ENCODE data around the gene UBE2U.
A peak's percentile ranks its signal among the peaks of the same experiment; 100 is the strongest.
"Not testable (repeated sequence)": the region's sequence is repeated elsewhere in the genome, so short reads cannot be mapped to it uniquely, and the experiment has no call there.

The UBE2U gene

GRCh38 chr1:64220241-64220640, 16.8 kb downstream of the UBE2U start:
- Histone ChIP-seq H3K4me2 (no peak overlapping the region), H2AFZ (ENCODE audit: low read depth) (no peak overlapping the region), H3K4me3 (IDR thresholded peaks at IDR 0.05; ENCODE audit: insufficient read depth, low read depth, low read length) (no peak overlapping the region), H3K36me3 (ENCODE audit: insufficient read depth) (no peaks in the 10 kb centered on the region), H3K27ac (no peak overlapping the region), H3K27me3 (ENCODE audit: insufficient read depth, low read depth) (no peaks in the 10 kb centered on the region), H3K4me1 (ENCODE audit: low read depth, poor library complexity, severe bottlenecking) (peaks cover 26% of the 10 kb centered on the region), H4K20me1 (ENCODE audit: insufficient read depth) (no peaks in the 10 kb centered on the region), H3K9ac (no peak overlapping the region), H3K79me2 (ENCODE audit: insufficient read depth, low read depth) (no peaks in the 10 kb centered on the region)
- TF ChIP-seq, protein P1, sequence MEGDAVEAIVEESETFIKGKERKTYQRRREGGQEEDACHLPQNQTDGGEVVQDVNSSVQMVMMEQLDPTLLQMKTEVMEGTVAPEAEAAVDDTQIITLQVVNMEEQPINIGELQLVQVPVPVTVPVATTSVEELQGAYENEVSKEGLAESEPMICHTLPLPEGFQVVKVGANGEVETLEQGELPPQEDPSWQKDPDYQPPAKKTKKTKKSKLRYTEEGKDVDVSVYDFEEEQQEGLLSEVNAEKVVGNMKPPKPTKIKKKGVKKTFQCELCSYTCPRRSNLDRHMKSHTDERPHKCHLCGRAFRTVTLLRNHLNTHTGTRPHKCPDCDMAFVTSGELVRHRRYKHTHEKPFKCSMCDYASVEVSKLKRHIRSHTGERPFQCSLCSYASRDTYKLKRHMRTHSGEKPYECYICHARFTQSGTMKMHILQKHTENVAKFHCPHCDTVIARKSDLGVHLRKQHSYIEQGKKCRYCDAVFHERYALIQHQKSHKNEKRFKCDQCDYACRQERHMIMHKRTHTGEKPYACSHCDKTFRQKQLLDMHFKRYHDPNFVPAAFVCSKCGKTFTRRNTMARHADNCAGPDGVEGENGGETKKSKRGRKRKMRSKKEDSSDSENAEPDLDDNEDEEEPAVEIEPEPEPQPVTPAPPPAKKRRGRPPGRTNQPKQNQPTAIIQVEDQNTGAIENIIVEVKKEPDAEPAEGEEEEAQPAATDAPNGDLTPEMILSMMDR (conservative IDR thresholded peaks at IDR 0.05; ENCODE audit: low read depth, low read length): no peak

- no peaks in the 10 kb centered on the region for H3K27me3 ChIP-seq (ENCODE audit: insufficient read depth, low read depth)
- peak overlapping the region; percentile 75 for H3K4me2 ChIP-seq
- H3K36me3 ChIP-seq (ENCODE audit: insufficient read depth): no peaks in the 10 kb centered on the region; the same call in 1 of the 2 replicates
- H3K9ac ChIP-seq: no peak overlapping the region
- TF ChIP-seq, protein P1 (conservative IDR thresholded peaks at IDR 0.05; ENCODE audit: low read depth, low read length): no peak
- H4K20me1 ChIP-seq (ENCODE audit: insufficient read depth): no peaks in the 10 kb centered on the region
- peak overlapping the region; percentile 18; the same call in 1 of the 2 replicates for H3K27ac ChIP-seq
- H3K4me3 ChIP-seq (IDR thresholded peaks at IDR 0.05; ENCODE audit: insufficient read depth, low read depth, low read length): no peak overlapping the region
- H3K4me1 ChIP-seq (ENCODE audit: low read depth, poor library complexity, severe bottlenecking): peaks cover 26% of the 10 kb centered on the region
- no peak overlapping the region for H2AFZ ChIP-seq (ENCODE audit: low read depth)
- no peaks in the 10 kb centered on the region for H3K79me2 ChIP-seq (ENCODE audit: insufficient read depth, low read depth)
These were observed 20.1 kb downstream of the UBE2U start for GRCh38 chr1:64223329-64224151.

DNA sequence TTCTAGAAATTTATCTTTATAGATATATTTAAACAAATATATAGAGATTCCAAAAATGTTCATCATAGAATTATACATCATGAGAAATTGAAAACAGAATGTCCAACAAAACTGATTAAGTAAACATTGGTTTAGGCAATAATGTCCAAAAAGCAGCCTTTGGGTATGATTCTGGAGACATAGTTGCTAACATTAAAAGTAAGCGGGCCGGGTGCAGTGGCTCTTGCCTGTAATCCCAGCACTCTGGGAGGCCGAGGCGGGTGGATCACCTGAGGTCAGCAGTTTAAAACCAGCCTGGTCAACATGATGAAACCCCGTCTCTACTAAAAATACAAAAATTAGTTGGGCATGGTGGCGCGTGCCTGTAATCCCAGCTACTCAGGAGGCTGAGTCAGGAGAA, 20.8 kb downstream of the UBE2U start:
- not testable (repeated sequence) for H3K4me3 ChIP-seq (IDR thresholded peaks at IDR 0.05; ENCODE audit: insufficient read depth, low read depth, low read length); H3K9ac ChIP-seq; H3K27ac ChIP-seq; H4K20me1 ChIP-seq (ENCODE audit: insufficient read depth); H3K79me2 ChIP-seq (ENCODE audit: insufficient read depth, low read depth); H2AFZ ChIP-seq (ENCODE audit: low read depth); H3K36me3 ChIP-seq (ENCODE audit: insufficient read depth); H3K27me3 ChIP-seq (ENCODE audit: insufficient read depth, low read depth)
- H3K4me1 ChIP-seq (ENCODE audit: low read depth, poor library complexity, severe bottlenecking): peaks cover 26% of the 10 kb centered on the region
- peak overlapping the region; percentile 75; the same call in 1 of the 2 replicates for H3K4me2 ChIP-seq

DNA sequence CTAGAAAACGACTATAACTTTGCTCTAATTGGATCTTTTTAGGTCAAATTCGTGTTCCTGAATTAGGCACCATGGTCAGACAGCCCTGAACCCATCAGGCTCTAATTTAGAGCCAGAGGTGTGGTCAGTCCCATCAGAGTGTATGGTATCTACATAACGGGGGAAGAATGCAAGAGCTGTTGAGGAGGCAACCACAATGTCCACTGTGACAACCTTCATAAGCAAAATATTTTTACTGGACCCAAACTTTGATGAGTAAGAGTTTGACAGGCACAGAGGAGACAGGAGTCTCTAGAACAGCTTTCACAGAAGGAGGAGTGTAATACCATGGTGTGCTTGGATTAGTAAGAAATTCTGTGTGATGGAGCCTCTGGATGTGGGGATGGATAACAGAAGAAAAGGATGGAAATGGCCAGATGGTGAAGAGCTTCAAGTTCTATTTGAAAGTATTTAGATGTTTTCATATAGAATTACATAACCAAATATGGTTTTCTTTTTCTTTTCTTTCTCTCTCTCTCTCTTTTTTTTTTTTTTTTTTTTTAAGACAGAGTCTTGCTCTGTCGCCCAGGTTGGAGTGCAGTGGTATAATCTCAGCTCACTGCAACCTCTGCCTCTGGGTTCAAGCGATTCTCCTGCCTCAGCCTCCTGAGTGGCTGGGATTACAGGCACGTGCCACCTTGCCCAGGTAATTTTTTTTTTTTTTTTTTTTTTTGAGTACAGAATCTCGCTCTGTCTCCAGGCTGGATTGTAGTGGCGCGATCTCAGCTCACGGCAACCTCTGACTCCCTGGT, 24.9 kb downstream of the UBE2U start:
- no peaks in the 10 kb centered on the region for H4K20me1 ChIP-seq (ENCODE audit: insufficient read depth)
- peaks cover 17% of the 10 kb centered on the region for H3K4me1 ChIP-seq (ENCODE audit: low read depth, poor library complexity, severe bottlenecking)
- no peak overlapping the region for H3K4me3 ChIP-seq (IDR thresholded peaks at IDR 0.05; ENCODE audit: insufficient read depth, low read depth, low read length)
- H3K36me3 ChIP-seq (ENCODE audit: insufficient read depth): no peaks in the 10 kb centered on the region; the same call in 1 of the 2 replicates
- TF ChIP-seq, protein P1 (conservative IDR thresholded peaks at IDR 0.05; ENCODE audit: low read depth, low read length): no peak
- no peaks in the 10 kb centered on the region for H3K27me3 ChIP-seq (ENCODE audit: insufficient read depth, low read depth)
- H3K4me2 ChIP-seq: no peak overlapping the region
- no peak overlapping the region for H2AFZ ChIP-seq (ENCODE audit: low read depth)
- no peak overlapping the region for H3K9ac ChIP-seq
- no peaks in the 10 kb centered on the region for H3K79me2 ChIP-seq (ENCODE audit: insufficient read depth, low read depth)
- H3K27ac ChIP-seq: no peak overlapping the region

All from KMS-11 (cell line).